CD14-positive monocyte (primary cell): ENCODE results near the gene NSG1. TPM values are rescaled to one million over a fixed set of nuclear protein-coding genes. Genes with fewer than 3 reads are reported as not detected.
A peak's percentile ranks its signal among the peaks of the same experiment; 100 is the strongest.

Experiments used
- DNase-seq, 3 donors: peaks; one replicate each; pipeline ENCODE4 v3.0.0-alpha.2; 2011 to 2022
- H2AFZ ChIP-seq: 2 replicates; pipeline ENCODE4 v1.6.0; 2012; ENCODE audit warnings: mild to moderate bottlenecking, low read depth, low read length, inconsistent platforms; ENCODE audit not compliant: insufficient read depth, poor library complexity, severe bottlenecking
- H3K27ac ChIP-seq, 2 donors: 1 replicate in 1 of 2; 2 replicates in 1 of 2; pipeline ENCODE4 v1.5.1; 2012 to 2013; ENCODE audit warnings: low read length in 2 of 2, control low read depth in 1 of 2, inconsistent platforms in 1 of 2, low read depth in 1 of 2, mild to moderate bottlenecking in 1 of 2
- H3K27me3 ChIP-seq, 2 donors: one replicate each; pipeline versions ENCODE4 v1.6.0 to v1.6.1; 2011 to 2013; ENCODE audit warnings: low read length in 2 of 2; ENCODE audit not compliant: control insufficient read depth in 2 of 2, insufficient read depth in 2 of 2
- H3K36me3 ChIP-seq, 2 donors: replicated peaks in 1 of 2; 1 replicate in 1 of 2; 2 replicates in 1 of 2; pipeline versions ENCODE4 v1.5.1 to v1.6.1; 2012 to 2013; ENCODE audit warnings: low read length in 2 of 2, control low read depth in 1 of 2, inconsistent platforms in 1 of 2, mild to moderate bottlenecking in 1 of 2; ENCODE audit not compliant: insufficient read depth in 2 of 2, control insufficient read depth in 1 of 2
- H3K4me1 ChIP-seq, 2 donors: 1 replicate in 1 of 2; 2 replicates in 1 of 2; pipeline versions ENCODE4 v1.5.1 to v1.6.1; 2012 to 2013; ENCODE audit warnings: low read length in 2 of 2, control low read depth in 1 of 2, inconsistent platforms in 1 of 2, mild to moderate bottlenecking in 1 of 2, moderate library complexity in 1 of 2; ENCODE audit not compliant: insufficient read depth in 2 of 2, control insufficient read depth in 1 of 2
- H3K4me2 ChIP-seq: replicated peaks from 2 replicates; pipeline ENCODE3; 2012; ENCODE audit warnings: low read length, moderate library complexity, mild to moderate bottlenecking; ENCODE audit not compliant: poor library complexity, severe bottlenecking; ENCODE audit errors: extremely low read depth
- H3K4me3 ChIP-seq, 3 experiments: fragments of 200-600 bp in 1 of 3; sonication (generic) in 1 of 3; replicated peaks in 1 of 3; 1 replicate in 2 of 3; 2 replicates in 1 of 3; pipeline ENCODE4 v1.5.1; 2011 to 2013; ENCODE audit warnings: low read length in 3 of 3, mild to moderate bottlenecking in 3 of 3, control low read depth in 2 of 3, low read depth in 2 of 3, inconsistent platforms in 1 of 3, moderate library complexity in 1 of 3
- H3K79me2 ChIP-seq: 2 replicates; pipeline ENCODE4 v1.6.0; 2012; ENCODE audit warnings: mild to moderate bottlenecking, control low read depth, inconsistent platforms, low read length, moderate library complexity; ENCODE audit not compliant: insufficient read depth
- H3K9ac ChIP-seq: 2 replicates; pipeline ENCODE4 v1.6.0; 2017; ENCODE audit warnings: low read length, mild to moderate bottlenecking; ENCODE audit not compliant: insufficient read depth, poor library complexity, severe bottlenecking
- H3K9me3 ChIP-seq, 2 donors: replicated peaks in 1 of 2; 1 replicate in 1 of 2; 2 replicates in 1 of 2; pipeline versions ENCODE4 v1.5.1 to v1.6.1; 2012 to 2013; ENCODE audit warnings: low read length in 2 of 2, control low read depth in 1 of 2; ENCODE audit not compliant: control insufficient read depth in 1 of 2, insufficient read depth in 1 of 2
- H4K20me1 ChIP-seq: 2 replicates; pipeline ENCODE4 v1.6.0; 2012; ENCODE audit warnings: mild to moderate bottlenecking, low read length, control low read depth, moderate library complexity; ENCODE audit not compliant: insufficient read depth
- H3K27ac Mint-ChIP-seq, 7 donors: one replicate each; pipeline ENCODE4 v1.8.0; 2020; ENCODE audit warnings: mild to moderate bottlenecking in 7 of 7, mixed read lengths in 7 of 7, moderate library complexity in 6 of 7, inconsistent platforms in 2 of 7
- H3K27me3 Mint-ChIP-seq, 3 donors: one replicate each; pipeline ENCODE4 v1.8.0; 2021 to 2022; ENCODE audit warnings: low read depth in 3 of 3, mild to moderate bottlenecking in 3 of 3, mixed read lengths in 3 of 3, moderate library complexity in 3 of 3, inconsistent platforms in 1 of 3
- H3K36me3 Mint-ChIP-seq, 2 donors: one replicate each; pipeline ENCODE4 v1.8.0; 2020; ENCODE audit warnings: mixed read lengths in 2 of 2, inconsistent platforms in 1 of 2, mild to moderate bottlenecking in 1 of 2
- H3K4me1 Mint-ChIP-seq: one replicate; pipeline ENCODE4 v1.8.0; 2020; ENCODE audit warnings: mild to moderate bottlenecking, mixed read lengths
- H3K4me3 Mint-ChIP-seq, 2 donors: one replicate each; pipeline ENCODE4 v1.8.0; 2020; ENCODE audit warnings: mild to moderate bottlenecking in 2 of 2, mixed read lengths in 2 of 2, moderate library complexity in 1 of 2
- H3K9me3 Mint-ChIP-seq, 7 donors: one replicate each; pipeline ENCODE4 v1.8.0; 2020 to 2022; ENCODE audit warnings: mixed read lengths in 7 of 7, mild to moderate bottlenecking in 6 of 7, moderate library complexity in 6 of 7, inconsistent platforms in 2 of 7
- CTCF ChIP-seq: fragments of 200-600 bp; IDR thresholded peaks from one replicate; pipeline ENCODE4 v1.8.0; 2022; ENCODE audit warnings: antibody characterized with exemption, mild to moderate bottlenecking
- WGBS: methylation state at CpG from one replicate; pipeline ENCODE4 v1.1.5; 2013; ENCODE audit warnings: missing lambda C conversion rate; ENCODE audit not compliant: insufficient coverage; 5-methylcytosine and 5-hydroxymethylcytosine counted together
- intact Hi-C, 2 donors: fragments of 100-400 bp; cut with micrococcal nuclease; formaldehyde crosslinking; loops; one replicate each; pipeline versions ENCODE4 v1.15.0 to v1.15.1; 2023
- polyA plus RNA-seq, 3 donors: library from polyadenylated mRNA; depleted of rRNA in 1 of 3; unstranded in 2 of 3; stranded (reverse) in 1 of 3; fragments of 300-500 nt in 2 of 3; fragments of >200 nt in 1 of 3; fragmentation: Illumina TruSeq in 2 of 3; gene quantifications; 1 replicate in 2 of 3; 2 replicates in 1 of 3; pipeline ENCODE4 v1.2.3, GENCODE V29; 2012 to 2021

Gene NSG1
- polyA plus RNA-seq, 3 donors, result 0.10 TPM; not detected in 2

GRCh38 chr4:4412641-4413372, 25.9 kb downstream of the NSG1 start:
- intact Hi-C loops, result no loop called here
- Histone ChIP-seq H3K36me3 (peaks cover 2 to 8% of the 10 kb centered on the region in 2 donors), H3K27me3 (no peaks in the 10 kb centered on the region), H3K4me1 (no peaks in the 10 kb centered on the region), H3K27ac (no peak overlapping the region), H3K9me3 (peaks cover 0 to 4% of the 10 kb centered on the region in 2 donors), H2AFZ (no peak overlapping the region), H3K9ac (no peak overlapping the region), H3K4me2 (no peak overlapping the region), H4K20me1 (no peaks in the 10 kb centered on the region), H3K79me2 (no peaks in the 10 kb centered on the region), H3K4me3 (no peak overlapping the region)
- Mint-ChIP-seq H3K27ac (peak overlapping the region in 1 of 7 donors; percentile 23), H3K4me3 (no peak overlapping the region), H3K27me3 (peaks cover 0 to 2% (median 2%) of the 10 kb centered on the region in 3 donors), H3K4me1 (no peaks in the 10 kb centered on the region), H3K9me3 (peaks cover 0 to 4% (median 0%) of the 10 kb centered on the region in 7 donors), H3K36me3 (peaks cover 7 to 18% of the 10 kb centered on the region in 2 donors)
- no peak for DNase-seq
- 86% methylated on average over 15 of the region's 19 CpGs for WGBS
- TF ChIP-seq CTCF, result no peak

GRCh38 chr4:4413373-4413725, 26.4 kb downstream of the NSG1 start:
- H3K27ac Mint-ChIP-seq, result peak overlapping the region in 1 of 7 donors; percentile 15
- Histone ChIP-seq H4K20me1 (no peaks in the 10 kb centered on the region), H3K79me2 (no peaks in the 10 kb centered on the region), H2AFZ (no peak overlapping the region), H3K36me3 (peaks cover 8 to 10% of the 10 kb centered on the region in 2 donors), H3K27ac (no peak overlapping the region), H3K4me2 (no peak overlapping the region), H3K9ac (no peak overlapping the region), H3K4me3 (no peak overlapping the region), H3K9me3 (peaks cover 0 to 4% of the 10 kb centered on the region in 2 donors), H3K4me1 (no peaks in the 10 kb centered on the region), H3K27me3 (no peaks in the 10 kb centered on the region)
- H3K9me3 Mint-ChIP-seq, result peaks cover 0 to 4% (median 0%) of the 10 kb centered on the region in 7 donors
- DNase-seq, result no peak
- peak overlapping the region in 1 of 2 donors; percentile 24 for H3K4me3 Mint-ChIP-seq
- WGBS, result 91% methylated on average over 8 of the region's 10 CpGs
- intact Hi-C loops, result no loop called here
- H3K4me1 Mint-ChIP-seq, result no peaks in the 10 kb centered on the region
- H3K27me3 Mint-ChIP-seq, result peaks cover 0 to 2% (median 2%) of the 10 kb centered on the region in 3 donors
- H3K36me3 Mint-ChIP-seq, result peaks cover 13 to 24% of the 10 kb centered on the region in 2 donors
- no peak for TF ChIP-seq CTCF
